COLO668 (cell line): ENCODE measurements around the gene TMEM86A.

Source experiments
- DNase-seq: peaks from one replicate; lab custom pipeline; 2025; ENCODE audit not compliant: unreplicated experiment; lab: John Stamatoyannopoulos, UW

TMEM86A gene

GRCh38 chr11:18699848-18700261 is 1.3 kb downstream of the TMEM86A start:
- no peak for DNase-seq

GRCh38 chr11:18700375-18700774 is 1.8 kb downstream of the TMEM86A start:
- DNase-seq: peak; percentile 26

GRCh38 chr11:18700872-18701271 is 2.3 kb downstream of the TMEM86A start:
- no peak for DNase-seq

- DNase-seq: no peak
Measured at GRCh38 chr11:18701614-18702216, 3.1 kb downstream of the TMEM86A start.

- no peak for DNase-seq
Measured at GRCh38 chr11:18703001-18703763, 4.6 kb downstream of the TMEM86A start.

GRCh38 chr11:18704045-18704645 is 5.6 kb downstream of the TMEM86A start:
- no peak for DNase-seq

- no peak for DNase-seq
Measured at GRCh38 chr11:18704698-18705097, 6.1 kb downstream of the TMEM86A start.

GRCh38 chr11:18705651-18706281 is 7.2 kb downstream of the TMEM86A start:
- peak; percentile 75 for DNase-seq

GRCh38 chr11:18706330-18707243 is 8.0 kb downstream of the TMEM86A start:
- DNase-seq: peak; percentile 85

GRCh38 chr11:18707811-18708340 is 9.3 kb downstream of the TMEM86A start:
- DNase-seq: no peak

- DNase-seq: no peak
Measured at GRCh38 chr11:18709414-18709813, 10.8 kb downstream of the TMEM86A start.

- DNase-seq: no peak
Measured at GRCh38 chr11:18710545-18710944, 12.0 kb downstream of the TMEM86A start.

- DNase-seq: no peak
Measured at GRCh38 chr11:18713646-18714442, 15.3 kb downstream of the TMEM86A start.

GRCh38 chr11:18714443-18714780 is 15.8 kb downstream of the TMEM86A start:
- no peak for DNase-seq

GRCh38 chr11:18715476-18715875 is 16.9 kb downstream of the TMEM86A start:
- no peak for DNase-seq

GRCh38 chr11:18720091-18720807 is 21.7 kb downstream of the TMEM86A start:
- DNase-seq: no peak

- DNase-seq: peak; percentile 60
Measured at GRCh38 chr11:18720808-18721560, 22.4 kb downstream of the TMEM86A start.

- DNase-seq: peak; percentile 62
Measured at GRCh38 chr11:18721561-18722292, 23.1 kb downstream of the TMEM86A start.
